HG03571 (cell line): ENCODE data around the gene BICD1.

Experiments used
- ATAC-seq: cut with Tn5 transposase; IDR thresholded peaks from one replicate; pipeline ENCODE4 v1.9.1; 2021; ENCODE audit not compliant: unreplicated experiment

Gene BICD1

GRCh38 chr12:32140877-32141276 lies 34.2 kb downstream of the BICD1 start:
- no peak for ATAC-seq

GRCh38 chr12:32145096-32145495 lies 38.4 kb downstream of the BICD1 start:
- ATAC-seq = no peak

DNA sequence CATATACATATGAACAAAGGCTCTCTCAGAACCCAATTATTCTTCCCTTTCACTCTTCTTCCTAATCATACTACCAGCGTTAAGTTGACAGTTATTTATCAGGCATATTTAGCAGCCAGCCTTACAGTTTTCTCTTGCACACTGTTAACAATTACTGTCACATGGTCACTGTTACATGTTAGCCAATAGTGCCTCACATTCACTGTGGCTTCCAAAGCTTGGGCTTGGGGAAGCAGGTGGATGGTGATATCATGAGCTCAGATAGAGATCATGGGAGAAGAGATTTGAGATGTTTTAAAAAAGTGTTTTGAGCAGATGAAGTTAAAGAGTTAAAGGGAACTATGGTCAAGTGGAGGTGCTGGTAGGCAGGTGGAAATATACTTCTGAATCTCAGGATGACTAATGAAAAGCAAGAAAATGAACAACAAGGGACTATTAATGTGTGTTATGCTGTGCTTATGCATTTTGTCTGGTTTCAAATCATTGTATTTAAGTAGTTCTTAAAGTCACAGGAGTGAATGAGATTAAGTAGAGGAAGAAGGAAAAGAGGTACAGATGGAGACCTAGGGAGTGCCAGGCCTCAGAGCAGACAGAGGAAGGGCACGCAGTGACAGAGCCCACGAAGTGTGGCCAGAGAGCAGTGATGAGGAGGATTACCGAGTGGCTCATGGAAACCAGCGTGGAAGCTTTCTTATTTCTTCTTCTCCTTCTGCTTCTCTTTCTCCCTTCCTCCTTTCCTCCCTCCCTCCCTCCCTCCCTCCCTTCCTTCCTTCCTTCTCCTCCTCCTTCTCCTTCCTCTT lies 39.6 kb downstream of the BICD1 start:
- peak; percentile 67 for ATAC-seq

DNA sequence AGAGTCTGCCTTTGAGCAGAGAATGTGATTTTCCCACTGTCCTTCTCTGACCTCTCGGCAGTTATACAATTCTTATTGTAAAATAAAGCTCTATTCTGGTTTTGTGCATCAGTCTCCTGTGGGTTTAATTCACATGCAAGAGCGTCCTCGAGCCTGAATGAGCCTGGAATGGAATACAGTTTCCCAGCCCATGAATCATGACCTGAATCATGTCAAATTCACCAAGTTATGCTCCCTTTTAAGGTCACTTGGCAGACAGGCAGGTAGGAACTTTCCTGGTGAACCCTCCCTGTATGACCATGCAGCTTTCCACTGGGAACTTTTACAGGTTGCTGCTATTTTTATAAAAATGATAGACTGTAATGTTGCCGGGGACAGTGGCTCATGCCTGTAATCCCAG lies 41.7 kb downstream of the BICD1 start:
- no peak for ATAC-seq

- ATAC-seq = no peak
Observed at GRCh38 chr12:32149489-32149888, 42.8 kb downstream of the BICD1 start.

GRCh38 chr12:32151086-32151485 lies 44.4 kb downstream of the BICD1 start:
- no peak for ATAC-seq

DNA sequence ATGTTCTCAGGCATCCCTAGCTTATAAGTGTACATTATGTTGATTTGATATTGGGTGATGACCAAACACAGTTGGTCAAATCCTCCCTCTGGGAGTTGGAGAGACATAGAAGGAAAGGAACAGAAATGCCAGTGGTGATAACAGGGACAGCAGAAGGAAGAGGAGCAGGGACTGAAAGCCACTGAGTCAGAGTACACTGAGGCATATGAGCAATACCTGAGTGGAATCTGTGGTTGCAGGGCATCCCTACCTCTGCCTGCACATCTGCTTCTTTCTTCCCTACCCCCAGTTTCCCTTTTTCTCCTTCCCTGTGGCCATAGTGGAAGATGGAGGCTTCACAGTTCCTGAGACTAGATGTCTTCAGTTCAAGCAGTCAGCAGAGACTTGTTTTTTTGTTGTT lies 44.9 kb downstream of the BICD1 start:
- no peak for ATAC-seq

DNA sequence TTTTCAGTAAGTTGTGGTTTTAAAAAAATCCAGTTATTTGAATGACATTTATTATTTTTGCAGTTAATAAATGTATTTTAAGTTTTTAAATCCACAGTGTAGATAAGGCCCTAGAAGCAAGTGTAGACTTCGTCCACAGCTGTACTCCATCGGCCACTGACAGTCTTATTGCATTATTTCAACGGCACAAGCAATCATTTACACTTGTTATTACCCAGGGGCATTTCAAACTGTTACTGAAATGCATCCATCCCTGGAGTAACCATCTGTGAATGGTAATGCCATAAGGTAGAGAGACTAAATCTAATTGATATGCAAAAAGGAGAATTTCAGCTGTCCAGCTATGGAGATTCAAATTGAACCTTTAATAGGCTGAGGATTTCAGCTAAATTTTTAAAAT lies 48.4 kb downstream of the BICD1 start:
- no peak for ATAC-seq

DNA sequence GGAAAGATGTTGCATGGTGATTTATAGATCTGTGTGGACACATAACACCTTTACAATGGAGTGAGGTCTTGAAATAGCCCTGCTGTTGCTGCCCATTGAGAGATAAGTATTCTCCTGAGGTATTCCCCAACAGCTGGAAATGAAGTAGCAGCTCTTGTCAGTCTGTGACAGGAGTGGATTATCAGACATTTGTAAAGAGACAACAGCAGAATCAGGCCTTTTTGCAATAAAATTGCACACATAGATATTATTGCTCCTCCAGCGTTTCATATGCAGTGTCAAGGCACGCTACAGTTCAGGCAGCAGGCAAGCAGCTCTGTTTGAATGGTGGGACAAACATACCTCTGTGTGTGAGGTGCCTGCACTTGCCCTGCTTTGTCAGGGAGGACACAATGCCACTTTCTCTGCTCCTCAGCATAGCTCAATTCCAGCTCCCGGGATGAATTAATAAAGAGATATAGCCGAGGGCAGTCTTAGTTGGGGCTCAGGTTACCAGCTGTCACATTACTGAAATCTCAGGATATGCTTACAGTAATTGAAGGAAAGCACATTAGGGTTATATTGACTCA lies 49.4 kb downstream of the BICD1 start:
- no peak for ATAC-seq

DNA sequence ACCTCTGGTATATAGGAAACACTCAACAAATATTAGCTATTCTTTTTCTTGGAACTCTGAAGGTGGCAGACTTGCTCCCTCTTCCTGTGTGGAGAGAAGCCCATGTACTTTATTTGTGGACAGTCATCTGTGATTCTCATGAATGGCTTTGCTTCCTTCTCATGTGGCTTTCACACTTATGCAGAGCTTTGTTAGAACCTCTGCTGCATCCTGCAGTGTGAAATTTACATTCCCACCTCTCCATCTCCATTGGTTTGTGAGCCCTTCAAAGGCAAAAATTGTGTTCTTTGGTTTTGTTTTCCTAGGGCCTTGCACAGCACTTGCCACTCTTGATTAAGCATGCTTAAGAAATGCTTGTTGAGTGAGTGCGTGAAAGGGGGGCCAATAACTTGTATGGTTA lies 51.9 kb downstream of the BICD1 start:
- no peak for ATAC-seq

DNA sequence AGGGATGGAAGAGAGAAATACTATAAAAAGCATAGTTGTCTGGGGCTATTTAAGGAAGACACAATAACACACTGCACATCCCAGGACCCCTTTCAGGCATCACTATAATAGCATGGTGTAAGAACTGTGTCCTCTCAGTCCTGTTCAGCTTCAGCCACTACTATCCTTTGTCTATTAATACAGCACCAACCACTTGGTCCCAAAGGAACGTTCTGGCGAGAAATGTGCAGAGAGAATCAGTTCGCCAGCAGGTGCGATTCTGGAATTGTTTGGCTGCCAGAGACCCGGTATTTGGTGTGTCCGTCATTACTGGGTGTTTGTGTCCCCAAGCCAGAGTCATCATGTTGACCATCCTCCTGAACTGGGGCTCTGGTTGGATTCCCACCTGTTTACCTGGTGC lies 52.7 kb downstream of the BICD1 start:
- ATAC-seq = no peak

DNA sequence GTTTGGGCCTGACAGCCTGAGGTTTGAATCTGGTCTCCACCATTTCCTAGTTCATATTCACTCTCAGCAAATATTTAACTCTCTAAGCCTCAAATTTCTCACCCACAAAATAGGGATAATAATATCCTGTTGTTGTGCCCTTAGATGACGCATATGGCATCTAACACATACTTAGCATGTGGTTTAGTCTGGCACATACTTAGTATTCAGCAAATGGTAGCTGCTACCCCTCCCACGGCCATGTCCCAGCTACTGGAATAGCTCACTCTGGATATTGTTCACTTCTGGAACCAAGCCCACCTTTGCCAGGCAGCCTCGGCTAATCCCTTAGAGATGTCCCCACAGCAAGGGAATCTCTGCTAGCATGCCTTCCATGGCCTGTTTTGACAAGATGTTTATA lies 53.3 kb downstream of the BICD1 start:
- no peak for ATAC-seq

DNA sequence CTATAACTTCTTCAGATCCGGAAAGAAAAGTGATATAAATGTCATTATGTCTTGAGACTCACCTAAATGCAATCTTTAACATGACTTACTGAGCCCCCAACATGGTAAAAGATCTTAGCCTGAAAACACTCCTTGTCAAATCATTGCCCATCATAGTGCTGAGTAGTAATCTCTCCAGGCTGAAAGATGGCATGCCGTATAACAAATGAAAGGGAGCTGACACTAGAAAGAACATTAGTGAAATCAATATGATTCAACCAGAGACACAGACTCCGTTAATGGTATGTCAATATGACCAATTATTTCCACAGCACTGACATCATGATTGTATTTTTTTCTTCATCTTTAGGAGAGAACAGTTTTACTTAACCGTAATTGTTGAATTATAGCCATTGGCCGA lies 54.4 kb downstream of the BICD1 start:
- no peak for ATAC-seq

- no peak for ATAC-seq
Observed at GRCh38 chr12:32163596-32163995, 56.9 kb downstream of the BICD1 start.

DNA sequence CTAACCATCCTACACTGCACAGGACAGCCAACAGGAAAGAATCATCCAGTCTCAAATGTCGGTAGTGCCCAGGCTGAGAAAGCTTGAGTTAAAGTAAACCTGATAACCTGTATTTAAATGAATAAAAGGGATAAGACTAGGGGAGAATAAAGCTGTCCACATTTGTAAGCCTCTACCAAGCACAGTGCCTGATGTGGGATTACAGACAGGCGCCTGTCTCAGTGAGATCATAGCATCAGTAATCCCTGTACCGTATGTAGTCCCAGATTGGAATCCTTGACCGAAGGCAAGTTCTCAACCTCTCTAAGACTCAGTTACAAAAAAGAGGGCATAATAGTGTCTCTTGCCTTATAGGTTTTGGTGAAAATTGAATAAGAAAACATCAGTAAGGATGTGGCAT lies 59.9 kb downstream of the BICD1 start:
- ATAC-seq = no peak

GRCh38 chr12:32170437-32170998 lies 63.9 kb downstream of the BICD1 start:
- no peak for ATAC-seq

DNA sequence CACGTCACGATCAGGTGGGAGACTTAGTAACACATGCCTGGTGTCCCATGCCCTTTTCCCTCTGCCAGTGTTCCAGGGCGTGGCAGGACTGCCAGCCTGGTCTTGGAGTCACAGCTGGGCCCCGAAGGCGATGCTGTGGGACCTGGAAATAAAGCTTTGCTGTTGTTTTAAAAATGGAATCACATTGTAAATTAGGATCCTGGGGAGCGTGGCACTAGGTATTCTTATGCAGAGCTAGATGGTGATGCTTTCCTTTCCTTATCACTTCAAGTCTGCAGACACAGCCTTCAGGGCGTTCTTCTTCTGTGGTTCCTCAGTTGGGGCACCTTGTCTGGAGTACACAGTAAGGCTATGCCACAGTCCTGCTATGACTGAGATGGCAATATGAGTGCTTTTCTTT lies 64.6 kb downstream of the BICD1 start:
- no peak for ATAC-seq

GRCh38 chr12:32176606-32177005 lies 70.0 kb downstream of the BICD1 start:
- no peak for ATAC-seq

GRCh38 chr12:32178341-32179010 lies 71.8 kb downstream of the BICD1 start:
- no peak for ATAC-seq

DNA sequence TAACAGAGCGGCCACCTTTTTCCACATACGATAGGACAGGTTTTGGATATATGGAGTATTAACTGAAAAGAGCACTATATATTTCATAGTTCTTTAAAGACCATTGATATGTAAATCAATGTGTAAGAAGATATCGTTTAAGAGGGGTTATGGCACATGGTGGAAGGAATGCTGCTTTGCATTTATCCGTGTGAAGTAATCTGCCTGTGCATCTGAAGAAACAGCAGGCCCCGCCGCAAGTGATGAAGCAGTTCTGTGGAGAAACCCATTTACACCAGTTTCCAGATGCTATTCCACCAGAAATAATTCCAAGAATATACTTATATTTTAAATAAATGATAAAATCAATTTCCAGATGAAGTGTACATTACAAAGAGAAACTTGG lies 72.4 kb downstream of the BICD1 start:
- no peak for ATAC-seq

DNA sequence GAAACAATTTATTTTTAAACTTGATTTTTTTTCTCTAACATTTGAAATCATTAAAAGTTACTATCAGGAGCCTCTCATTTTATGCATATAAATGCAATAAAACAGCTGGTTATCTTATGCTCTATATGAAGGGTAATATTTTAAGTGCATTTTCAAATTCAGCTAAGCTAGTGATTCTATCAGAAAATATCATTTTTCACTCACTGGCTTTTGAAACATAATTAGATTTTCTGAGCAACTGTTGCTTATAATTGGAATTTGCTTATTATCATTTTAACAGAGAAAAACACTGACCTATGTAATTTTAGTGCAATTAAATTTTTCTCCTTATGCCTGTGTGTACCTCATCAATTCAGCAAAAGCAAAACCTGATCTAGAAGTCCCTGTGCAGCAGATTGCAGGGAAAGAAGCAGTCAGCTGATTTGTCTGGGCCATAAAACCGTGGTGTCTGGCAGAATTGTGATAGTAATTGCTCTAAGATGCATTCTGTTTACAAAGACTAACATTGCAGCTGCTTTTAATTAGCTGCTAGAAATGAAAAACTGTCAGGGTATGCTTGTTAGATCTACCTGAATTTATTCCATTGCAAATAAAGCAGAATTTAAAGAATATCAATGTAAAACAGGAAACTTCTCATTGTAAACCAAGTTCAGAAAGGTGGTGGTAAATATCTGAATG lies 75.0 kb downstream of the BICD1 start:
- ATAC-seq = no peak

GRCh38 chr12:32183650-32184049 lies 77.0 kb downstream of the BICD1 start:
- no peak for ATAC-seq
